ENCODE data around the gene TUBG1. TPM values are rescaled to one million over a fixed set of nuclear protein-coding genes. Genes with fewer than 3 reads are reported as not detected.
"Not testable (repeated sequence)": the region's sequence is repeated elsewhere in the genome, so short reads cannot be mapped to it uniquely, and the experiment has no call there.

Gene TUBG1
- total RNA-seq, 1 donor from 2014 or later, result 33.9 TPM

- no peaks in the 10 kb centered on the region for H3K9me3 ChIP-seq
- no peaks in the 10 kb centered on the region for H3K36me3 ChIP-seq
- TF ChIP-seq CTCF (IDR thresholded peaks at IDR 0.05) (no peak), POLR2A (IDR thresholded peaks at IDR 0.05) (no peak), POLR2AphosphoS5 (IDR thresholded peaks at IDR 0.05; ENCODE audit: insufficient read depth in 1 of 2, low read depth in 1 of 2) (no peak)
- H3K4me3 ChIP-seq, result no peak overlapping the region
- DNase-seq (ENCODE audit: extremely low spot score in 2 of 2), result no peak
- no peaks in the 10 kb centered on the region for H3K27me3 ChIP-seq
- H3K27ac ChIP-seq, result no peak overlapping the region
- intact Hi-C loops (cut with DNase I), result no loop called here
- peaks cover 12% of the 10 kb centered on the region for H3K4me1 ChIP-seq
Observed at GRCh38 chr17:42623271-42623670, 13.8 kb downstream of the TUBG1 start.

- Histone ChIP-seq H3K4me1 (peaks cover 5% of the 10 kb centered on the region), H3K4me3 (no peak overlapping the region), H3K9me3 (no peaks in the 10 kb centered on the region), H3K27me3 (no peaks in the 10 kb centered on the region), H3K27ac (no peak overlapping the region), H3K36me3 (no peaks in the 10 kb centered on the region)
- no peak for DNase-seq (ENCODE audit: extremely low spot score in 2 of 2)
- intact Hi-C loops (cut with DNase I), result no loop called here
- peak in 1 of 2 donors; percentile 91 for TF ChIP-seq POLR2AphosphoS5 (IDR thresholded peaks at IDR 0.05; ENCODE audit: insufficient read depth in 1 of 2, low read depth in 1 of 2)
- no peak for TF ChIP-seq POLR2A (IDR thresholded peaks at IDR 0.05)
- TF ChIP-seq CTCF (IDR thresholded peaks at IDR 0.05), result no peak
Observed at GRCh38 chr17:42623732-42624596, 14.5 kb downstream of the TUBG1 start.

GRCh38 chr17:42627032-42627764 lies 17.7 kb downstream of the TUBG1 start:
- H3K4me1 ChIP-seq; H3K27me3 ChIP-seq; H3K27ac ChIP-seq; DNase-seq (ENCODE audit: extremely low spot score in 2 of 2); intact Hi-C loops (cut with DNase I); H3K9me3 ChIP-seq; H3K4me3 ChIP-seq; H3K36me3 ChIP-seq: not testable (repeated sequence)

GRCh38 chr17:42629411-42630009 lies 20.0 kb downstream of the TUBG1 start:
- intact Hi-C loops (cut with DNase I), result no loop called here
- no peaks in the 10 kb centered on the region for H3K9me3 ChIP-seq
- DNase-seq (ENCODE audit: extremely low spot score in 2 of 2), result no peak
- H3K4me1 ChIP-seq, result peaks cover 2% of the 10 kb centered on the region
- TF ChIP-seq POLR2AphosphoS5 (IDR thresholded peaks at IDR 0.05; ENCODE audit: insufficient read depth in 1 of 2, low read depth in 1 of 2) (peak in 1 of 2 donors; percentile 70), POLR2A (IDR thresholded peaks at IDR 0.05) (no peak)
- no peak overlapping the region for H3K27ac ChIP-seq
- no peaks in the 10 kb centered on the region for H3K36me3 ChIP-seq
- no peak overlapping the region for H3K4me3 ChIP-seq
- no peaks in the 10 kb centered on the region for H3K27me3 ChIP-seq

- Histone ChIP-seq H3K27ac (peak overlapping the region; percentile 27), H3K4me1 (no peaks in the 10 kb centered on the region), H3K4me3 (no peak overlapping the region), H3K36me3 (no peaks in the 10 kb centered on the region), H3K9me3 (no peaks in the 10 kb centered on the region), H3K27me3 (no peaks in the 10 kb centered on the region)
- TF ChIP-seq CTCF (IDR thresholded peaks at IDR 0.05) (no peak), POLR2A (IDR thresholded peaks at IDR 0.05) (no peak), POLR2AphosphoS5 (IDR thresholded peaks at IDR 0.05; ENCODE audit: insufficient read depth in 1 of 2, low read depth in 1 of 2) (peak in 1 of 2 donors; percentile 84)
- no peak for DNase-seq (ENCODE audit: extremely low spot score in 2 of 2)
- intact Hi-C loops (cut with DNase I), result no loop called here
Observed at GRCh38 chr17:42632949-42633444, 23.5 kb downstream of the TUBG1 start.
